PFSK-1 (cell line): ENCODE data around the gene PRPH.

Source experiments
- FOXP2 ChIP-seq: optimal IDR thresholded peaks from 2 replicates; pipeline ENCODE3; 2011; ENCODE audit warnings: borderline replicate concordance, control low read depth, inconsistent platforms; ENCODE audit not compliant: insufficient read depth; ENCODE audit errors: extremely low read length, extremely low read depth
- POLR2AphosphoS5 ChIP-seq: IDR thresholded peaks from 2 replicates; pipeline ENCODE4 v1.6.1; 2012; ENCODE audit warnings: low read depth, mild to moderate bottlenecking, control low read depth, low read length, moderate library complexity
- REST ChIP-seq, 2 experiments: IDR thresholded peaks; 2 replicates each; pipeline versions ENCODE4 v1.6.1 to v1.8.0; 2011 to 2012; ENCODE audit warnings: low read depth in 2 of 2, low read length in 2 of 2, control low read depth in 1 of 2, inconsistent platforms in 1 of 2, mild to moderate bottlenecking in 1 of 2, moderate library complexity in 1 of 2; ENCODE audit not compliant: insufficient read depth in 1 of 2
- SIN3A ChIP-seq: IDR thresholded peaks from 2 replicates; pipeline ENCODE4 v1.6.1; 2012; ENCODE audit warnings: mild to moderate bottlenecking, low read length, moderate library complexity, borderline replicate concordance; ENCODE audit not compliant: insufficient read depth
- TAF1 ChIP-seq: IDR thresholded peaks from 2 replicates; pipeline ENCODE4 v1.6.1; 2012; ENCODE audit warnings: low read length, control low read depth, borderline replicate concordance; ENCODE audit not compliant: insufficient read depth

PRPH gene

GRCh38 chr12:49296034-49296835, 1.3 kb downstream of the PRPH start:
- TF ChIP-seq REST (IDR thresholded peaks at IDR 0.05; ENCODE audit: insufficient read depth in 1 of 2, low read depth in 2 of 2, low read length in 2 of 2) (no peak), FOXP2 (peak; percentile 19)

GRCh38 chr12:49296836-49297694, 2.1 kb downstream of the PRPH start:
- TF ChIP-seq POLR2AphosphoS5 (no peak), SIN3A (no peak), FOXP2 (no peak), TAF1 (no peak)

DNA sequence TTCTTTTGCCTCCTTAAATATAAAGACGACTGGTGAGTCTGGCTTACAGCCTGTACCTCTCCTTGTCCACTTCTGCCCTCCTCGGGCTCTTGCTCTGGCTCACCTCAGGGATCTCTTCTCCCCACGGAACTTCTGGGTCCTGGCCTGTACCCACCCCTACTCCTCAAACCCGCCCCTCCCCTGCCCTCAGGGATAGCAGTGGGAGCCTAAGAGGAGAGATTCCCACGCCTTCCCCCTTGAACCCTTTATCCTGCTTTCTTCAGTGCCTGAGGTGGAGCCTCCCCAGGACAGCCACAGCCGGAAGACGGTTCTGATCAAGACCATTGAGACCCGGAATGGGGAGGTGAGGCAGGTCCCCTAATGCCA, 2.7 kb downstream of the PRPH start:
- TF ChIP-seq TAF1 (no peak), FOXP2 (no peak), REST (IDR thresholded peaks at IDR 0.05; ENCODE audit: insufficient read depth in 1 of 2, low read depth in 2 of 2, low read length in 2 of 2) (no peak), SIN3A (no peak), POLR2AphosphoS5 (no peak)

DNA sequence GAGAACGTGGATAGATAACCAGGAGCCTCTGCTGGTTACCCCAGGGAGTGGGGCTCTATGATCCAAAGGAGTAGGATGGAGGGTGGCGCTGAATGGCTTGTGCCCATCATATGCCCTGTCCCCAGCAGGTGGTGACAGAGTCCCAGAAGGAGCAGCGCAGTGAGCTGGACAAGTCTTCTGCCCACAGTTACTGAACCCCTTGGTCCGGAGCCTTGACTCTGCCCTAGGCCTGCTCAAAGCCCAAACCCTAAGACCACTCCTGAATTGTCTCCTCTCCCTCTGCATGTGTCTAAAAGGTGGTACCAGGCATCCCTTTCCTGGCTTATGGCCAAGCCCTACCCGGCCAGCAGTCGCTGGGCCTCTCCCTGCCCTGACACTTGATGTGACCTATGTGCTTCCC, 3.2 kb downstream of the PRPH start:
- no peak for TF ChIP-seq SIN3A
- no peak for TF ChIP-seq POLR2AphosphoS5
- no peak for TF ChIP-seq TAF1
- no peak for TF ChIP-seq FOXP2
- no peak for TF ChIP-seq REST (IDR thresholded peaks at IDR 0.05; ENCODE audit: insufficient read depth in 1 of 2, low read depth in 2 of 2, low read length in 2 of 2)

- TF ChIP-seq SIN3A: no peak
- no peak for TF ChIP-seq FOXP2
- no peak for TF ChIP-seq POLR2AphosphoS5
- TF ChIP-seq REST (IDR thresholded peaks at IDR 0.05; ENCODE audit: insufficient read depth in 1 of 2, low read depth in 2 of 2, low read length in 2 of 2): no peak
- TF ChIP-seq TAF1: no peak
These were observed 6.8 kb downstream of the PRPH start for GRCh38 chr12:49301760-49302159.
